ENCODE measurements around the gene ZNF791. TPM values are rescaled to one million over a fixed set of nuclear protein-coding genes. Genes with fewer than 3 reads are reported as not detected.
A peak's percentile ranks its signal among the peaks of the same experiment; 100 is the strongest.

Gene ZNF791
- total and polyA plus RNA-seq, 2 of the 13 experiments (the other 11 are each of a cell fraction or from before 2014, with no cell fraction given) = 12.8 to 17.4 TPM

- TF ChIP-seq ZKSCAN5 (CRISPR knock-in tag; IDR thresholded peaks at IDR 0.05) = no peak
- no peak for TF ChIP-seq ZNF101 (CRISPR knock-in tag; IDR thresholded peaks at IDR 0.05; ENCODE audit: borderline replicate concordance, low read depth)
- TF ChIP-seq PREB (CRISPR knock-in tag; IDR thresholded peaks at IDR 0.05) = no peak
- TF ChIP-seq ZNF576 (CRISPR knock-in tag; IDR thresholded peaks at IDR 0.05) = no peak
- TF ChIP-seq ATF7 (IDR thresholded peaks at IDR 0.05) = no peak
- TF ChIP-seq ATF7 (CRISPR knock-in tag; IDR thresholded peaks at IDR 0.05) = 0 out of 2 replicates have a peak, but pooled peaks have one; percentile 7
- no peak for TF ChIP-seq KDM2A (CRISPR knock-in tag; IDR thresholded peaks at IDR 0.05; ENCODE audit: borderline replicate concordance, low read depth)
- TF ChIP-seq ZNF713 (CRISPR knock-in tag; IDR thresholded peaks at IDR 0.05) = no peak
- no peak for TF ChIP-seq ZNF772 (CRISPR knock-in tag; IDR thresholded peaks at IDR 0.05)
- no peak for TF ChIP-seq SMAD1 (CRISPR knock-in tag; IDR thresholded peaks at IDR 0.05; ENCODE audit: borderline replicate concordance, low read depth)
- no peak for TF ChIP-seq STAT5B (CRISPR knock-in tag; IDR thresholded peaks at IDR 0.05)
- peak; percentile 8; the same call in 1 of the 2 replicates for TF ChIP-seq ZFP91 (CRISPR knock-in tag; IDR thresholded peaks at IDR 0.05; ENCODE audit: borderline replicate concordance)
Measured at GRCh38 chr19:12670159-12670928, 59.6 kb downstream of the ZNF791 start (continued).
